GM19238 (cell line): ENCODE results near the gene CCNY.

ENCODE experiments used
- DNase-seq: peaks from one replicate; pipeline ENCODE4 v3.0.0; 2011; ENCODE audit warnings: low spot score; ENCODE audit not compliant: insufficient read length

Gene CCNY

GRCh38 chr10:35331894-35332640 lies 4.2 kb upstream of the CCNY start:
- no peak for DNase-seq

GRCh38 chr10:35334297-35334696 lies 2.0 kb upstream of the CCNY start:
- no peak for DNase-seq

DNA sequence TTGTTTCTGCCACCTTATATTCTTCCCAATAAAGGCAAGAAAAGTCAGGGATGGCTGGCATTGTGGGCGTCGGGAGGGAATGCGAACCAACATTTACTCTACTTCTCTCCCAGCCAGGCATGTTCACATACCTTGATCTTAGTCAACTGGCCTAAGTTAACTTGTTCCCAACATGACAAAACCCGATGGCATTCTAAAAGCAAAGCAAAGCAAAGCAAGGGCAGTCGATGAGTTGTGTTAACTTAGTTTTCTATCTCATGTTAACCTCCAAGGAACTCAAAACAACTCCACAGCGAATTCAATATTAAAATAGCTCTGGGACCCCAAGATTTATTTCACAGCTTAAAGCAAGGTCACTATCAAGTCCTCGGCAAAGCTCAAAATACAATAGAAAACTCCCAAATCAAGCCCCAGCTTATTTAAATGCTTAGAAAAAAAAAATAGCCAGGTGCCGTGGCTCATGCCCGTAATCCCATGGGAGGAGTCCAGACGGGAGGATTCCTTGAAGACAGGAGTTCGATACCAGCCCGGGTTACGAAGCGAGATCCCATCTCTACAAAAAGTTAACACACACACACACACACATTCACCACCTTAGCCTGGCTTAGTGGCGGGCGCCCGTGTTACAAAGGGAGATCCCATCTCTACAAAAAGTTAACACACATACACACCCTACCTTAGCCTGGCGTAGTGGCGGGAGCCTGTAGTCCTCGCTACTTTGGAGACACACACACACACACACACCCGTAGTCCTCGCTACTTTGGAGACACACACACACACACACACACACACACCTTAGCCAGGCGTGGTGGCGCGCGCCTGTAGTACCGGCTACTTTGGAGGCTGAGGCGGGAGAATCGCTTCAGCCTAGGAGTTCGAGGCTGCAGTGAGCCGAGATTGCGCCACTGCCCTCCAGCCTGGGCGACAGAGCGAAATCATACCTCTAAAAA lies 901 bp upstream of the CCNY start:
- DNase-seq: no peak

DNA sequence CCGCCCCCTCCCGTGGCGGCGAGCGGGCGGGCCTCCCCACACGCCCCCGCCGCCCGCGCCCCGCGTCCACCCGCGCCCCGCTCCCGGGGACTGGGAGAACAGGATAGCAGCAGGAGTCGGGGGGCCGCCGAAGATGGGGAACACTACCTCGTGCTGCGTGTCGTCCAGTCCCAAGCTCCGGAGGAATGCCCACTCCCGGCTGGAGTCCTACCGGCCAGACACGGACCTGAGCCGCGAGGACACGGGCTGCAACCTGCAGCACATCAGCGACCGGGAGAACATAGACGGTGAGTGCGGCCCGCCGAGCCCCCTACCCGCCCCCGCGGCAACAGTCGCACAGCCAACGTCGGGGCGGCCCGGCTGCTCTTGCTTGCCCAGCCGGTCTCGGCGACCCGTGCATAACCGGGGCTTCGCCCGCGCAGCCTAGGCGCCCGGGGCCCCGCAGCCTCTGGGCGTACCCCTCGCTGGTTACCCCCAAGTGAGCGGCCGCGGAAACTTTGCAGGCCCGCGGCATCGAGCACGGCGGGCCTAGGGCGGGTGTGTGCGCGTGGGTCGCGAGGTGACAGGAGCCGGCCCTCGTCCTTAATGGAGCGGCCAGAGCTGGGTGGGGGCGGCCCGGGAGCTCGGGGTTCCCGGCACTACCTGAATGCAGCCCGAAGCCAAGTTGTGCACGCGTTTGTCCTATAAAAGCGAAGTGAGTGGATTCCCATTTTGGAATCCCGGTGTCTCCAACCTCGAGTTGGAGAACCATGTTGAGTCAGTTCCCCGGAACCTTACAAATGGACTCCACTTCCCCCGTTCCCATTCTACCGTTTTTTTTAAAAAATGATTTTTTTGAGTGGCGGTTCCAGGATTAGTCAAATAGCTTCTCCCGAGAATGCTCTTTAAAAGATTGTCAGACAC lies 863 bp downstream of the CCNY start:
- no peak for DNase-seq

GRCh38 chr10:35339942-35340341 lies 3.6 kb downstream of the CCNY start:
- DNase-seq: no peak

DNA sequence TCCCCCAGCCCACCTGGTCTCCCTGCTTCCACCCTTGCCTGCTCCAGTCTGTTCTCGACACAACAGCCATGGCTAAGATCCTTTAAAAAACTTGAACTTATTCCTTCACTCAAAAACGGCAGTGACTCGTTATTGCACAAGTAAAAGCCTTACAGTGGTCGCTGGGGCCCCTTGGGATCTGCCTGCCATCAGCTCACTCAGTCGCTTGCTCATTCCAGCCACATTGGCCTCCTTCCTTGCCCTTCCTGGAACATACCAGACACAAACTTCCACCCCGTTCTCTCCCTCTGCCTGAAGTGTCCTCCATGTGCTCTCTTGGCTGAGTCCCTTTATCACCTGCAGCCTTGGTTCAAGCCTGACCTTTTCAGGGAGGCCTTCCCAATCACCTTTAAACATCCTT lies 4.7 kb downstream of the CCNY start:
- DNase-seq: no peak

- peak; percentile 53 for DNase-seq
Measured at GRCh38 chr10:35341521-35341920, 5.2 kb downstream of the CCNY start.

DNA sequence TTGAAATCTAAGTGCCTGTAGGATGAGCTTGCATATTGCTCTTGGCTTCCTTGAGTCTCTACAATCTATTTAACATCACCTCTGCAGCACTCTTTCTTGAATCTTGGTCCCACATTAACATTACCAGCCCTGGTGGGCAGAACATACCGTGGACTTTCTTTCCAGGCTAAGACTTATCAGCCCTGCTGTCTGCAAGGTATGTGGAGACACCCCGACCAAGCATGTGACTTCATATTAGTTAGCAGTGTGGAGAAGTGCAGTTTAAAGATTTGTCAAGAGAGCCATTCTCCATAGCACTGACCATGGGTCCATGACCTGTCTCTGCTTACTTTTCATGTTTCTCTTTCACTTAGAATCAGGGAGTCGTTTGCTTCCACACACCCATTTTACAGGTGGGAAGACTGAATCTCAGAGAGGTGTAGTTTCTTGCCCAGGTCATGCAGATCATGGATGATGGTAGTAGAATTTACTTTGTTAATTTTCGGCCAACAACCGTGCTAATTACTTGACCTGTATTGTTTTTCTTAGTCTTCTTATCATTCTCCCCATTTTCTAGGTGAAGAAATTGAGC lies 6.0 kb downstream of the CCNY start:
- DNase-seq: no peak

DNA sequence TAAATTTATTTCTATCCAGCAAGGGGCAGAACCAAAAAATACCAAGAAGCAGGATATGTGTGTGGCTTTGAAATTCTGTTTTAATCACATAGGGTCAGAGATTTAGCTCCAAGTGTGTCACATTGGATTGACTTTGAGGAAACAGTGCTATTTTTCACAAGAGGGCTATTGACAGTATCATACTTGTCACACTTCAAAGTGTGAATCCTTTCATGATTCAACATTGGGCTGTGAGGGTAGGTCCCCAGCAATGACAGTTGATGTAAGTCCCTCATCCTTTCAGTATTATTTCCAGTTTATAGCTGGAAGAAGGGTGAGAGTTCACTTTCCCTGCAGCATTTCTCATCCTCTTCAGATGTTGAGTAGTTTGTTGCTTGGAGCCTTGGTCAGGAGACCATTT lies 7.4 kb downstream of the CCNY start:
- no peak for DNase-seq

GRCh38 chr10:35345383-35345742 lies 9.1 kb downstream of the CCNY start:
- no peak for DNase-seq

GRCh38 chr10:35346248-35346647 lies 9.9 kb downstream of the CCNY start:
- DNase-seq: no peak

GRCh38 chr10:35347121-35347562 lies 10.8 kb downstream of the CCNY start:
- DNase-seq: no peak

GRCh38 chr10:35347899-35348608 lies 11.7 kb downstream of the CCNY start:
- no peak for DNase-seq

- no peak for DNase-seq
Measured at GRCh38 chr10:35348609-35349388, 12.5 kb downstream of the CCNY start.

GRCh38 chr10:35349389-35349915 lies 13.1 kb downstream of the CCNY start:
- no peak for DNase-seq

DNA sequence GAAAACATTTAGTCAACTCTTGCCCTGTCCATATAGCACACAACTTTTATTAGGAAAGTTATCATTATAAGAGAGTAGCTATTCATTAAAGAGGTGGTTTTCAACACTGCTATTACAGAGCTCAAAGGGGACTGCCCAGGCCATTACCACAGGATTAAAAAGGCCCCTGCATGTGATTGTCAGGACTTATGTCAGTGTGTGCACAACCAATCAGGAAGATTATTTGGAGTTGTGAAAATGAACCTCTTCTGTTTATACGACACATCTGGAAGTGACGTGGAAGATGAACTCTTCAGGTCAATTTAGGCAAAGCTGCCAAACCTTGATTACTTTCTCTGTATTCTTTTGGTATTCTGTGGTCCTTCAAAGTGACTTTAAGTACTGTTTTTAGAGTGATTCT lies 14.7 kb downstream of the CCNY start:
- DNase-seq: no peak

DNA sequence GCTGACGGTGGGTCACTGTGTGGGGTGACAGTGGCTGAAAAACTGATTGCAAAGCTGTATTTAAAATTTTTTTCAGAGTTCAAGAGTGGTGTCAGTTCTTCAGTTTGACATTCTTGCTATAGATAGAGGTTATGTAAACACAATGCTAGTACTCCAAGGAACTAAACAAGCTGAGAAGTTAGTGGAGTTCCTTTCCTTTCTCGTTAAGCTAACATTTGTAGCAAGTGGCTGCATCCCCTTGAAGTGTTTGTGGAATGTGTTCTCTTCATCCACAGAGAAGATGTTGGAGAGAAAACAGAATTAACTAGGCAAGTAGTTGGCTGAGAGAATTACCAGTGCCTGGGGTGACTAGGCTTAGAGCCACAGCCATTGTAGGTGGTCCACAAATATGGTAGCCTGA lies 15.8 kb downstream of the CCNY start:
- no peak for DNase-seq

DNA sequence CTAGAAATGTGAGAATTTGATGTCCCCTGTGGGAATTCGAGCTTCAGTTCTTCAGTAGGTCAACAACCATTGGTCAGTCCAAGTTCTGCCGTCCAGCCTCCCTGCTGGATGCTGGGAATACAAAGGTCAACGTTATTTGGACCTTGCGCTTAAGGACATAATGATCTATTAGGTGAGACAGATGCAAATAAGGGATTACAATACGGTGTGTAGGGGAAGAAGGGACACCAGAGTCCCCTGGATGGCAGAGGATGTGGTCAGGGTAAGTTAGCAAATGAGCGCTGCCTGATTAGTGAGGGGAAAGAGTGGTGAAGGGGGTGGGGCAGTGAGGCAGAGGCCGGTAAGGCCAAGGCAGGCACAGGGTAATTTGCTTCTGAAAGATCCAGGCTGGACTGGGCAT lies 16.2 kb downstream of the CCNY start:
- no peak for DNase-seq

- no peak for DNase-seq
Measured at GRCh38 chr10:35353395-35353794, 17.1 kb downstream of the CCNY start.

DNA sequence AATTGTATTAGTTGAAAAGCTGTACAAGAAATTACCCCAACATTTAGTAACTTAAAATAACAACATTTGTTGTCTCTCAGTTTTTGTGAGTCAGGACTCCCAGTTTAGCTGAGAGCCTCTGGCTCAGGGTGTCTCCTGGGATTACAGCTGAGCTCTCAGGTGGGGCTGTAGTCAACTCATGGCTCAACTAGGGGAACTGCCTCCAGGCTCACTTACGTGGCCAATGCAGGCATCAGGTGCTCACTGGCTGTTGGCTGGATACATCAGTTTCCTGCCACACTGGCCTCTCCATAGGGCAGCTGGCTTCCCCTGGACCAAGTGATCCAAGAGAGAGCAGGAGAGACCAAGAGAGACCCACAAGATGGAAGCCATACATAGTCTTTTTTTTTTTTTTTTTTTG lies 17.5 kb downstream of the CCNY start:
- DNase-seq: no peak
